Body of pancreas (tissue), 4 donors: ENCODE results near the gene CYP4F2. TPM values are rescaled to one million over a fixed set of nuclear protein-coding genes. Genes with fewer than 3 reads are reported as not detected.

Experiments
- ATAC-seq: fragments of 150-250 bp; one replicate; pipeline ENCODE4 v1.9.1; 2016
- DNase-seq, 4 donors: peaks; one replicate each; pipeline ENCODE4 v3.0.0-alpha.2; 2019
- H3K27ac ChIP-seq, 4 donors: fragments of 200-600 bp; sonication (generic); 1 replicate in 3 of 4; 2 replicates in 1 of 4; pipeline versions ENCODE4 v1.5.1 to v1.6.1; 2016 to 2019; ENCODE audit warnings: mild to moderate bottlenecking in 1 of 4, mixed read lengths in 1 of 4, moderate library complexity in 1 of 4
- H3K27me3 ChIP-seq, 2 donors: fragments of 200-600 bp; sonication (generic); one replicate each; pipeline ENCODE4 v1.6.0; 2016; ENCODE audit warnings: mild to moderate bottlenecking in 1 of 2
- H3K36me3 ChIP-seq, 2 donors: fragments of 200-600 bp; sonication (generic); replicated peaks in 1 of 2; 2 replicates each; pipeline ENCODE4 v1.5.1; 2016; ENCODE audit warnings: low read depth in 2 of 2; ENCODE audit not compliant: insufficient read depth in 1 of 2
- H3K4me1 ChIP-seq: fragments of 200-600 bp; sonication (generic); one replicate; pipeline ENCODE4 v1.6.0; 2016
- H3K4me3 ChIP-seq, 2 donors: fragments of 200-600 bp; sonication (generic); 1 replicate in 1 of 2; 2 replicates in 1 of 2; pipeline ENCODE4 v1.5.1; 2016 to 2019
- H3K9me3 ChIP-seq, 3 donors: fragments of 200-600 bp; sonication (generic); 1 replicate in 2 of 3; 2 replicates in 1 of 3; pipeline ENCODE4 v1.5.1; 2016
- CTCF ChIP-seq, 7 experiments: fragments of 450-650 bp in 4 of 7; fragments of 200-600 bp in 3 of 7; sonication (generic) in 3 of 7; IDR thresholded peaks; one replicate each; pipeline ENCODE4 v1.5.1; 2016 to 2019; ENCODE audit warnings: antibody characterized with exemption in 7 of 7
- POLR2A ChIP-seq, 3 donors: fragments of 450-650 bp; IDR thresholded peaks; one replicate each; pipeline ENCODE4 v1.6.1; 2016; ENCODE audit warnings: antibody characterized with exemption in 3 of 3, mild to moderate bottlenecking in 2 of 3
- WGBS, 2 donors: methylation state at CpG; one replicate each; pipeline ENCODE4 v1.1.5; 2017; 5-methylcytosine and 5-hydroxymethylcytosine counted together
- intact Hi-C: fragments of 100-400 bp; cut with DNase I; formaldehyde crosslinking; loops from one replicate; pipeline ENCODE4 v1.15.1; 2023
- total RNA-seq, 2 donors: library from RNA; depleted of rRNA; stranded (reverse); fragments of >200 nt; gene quantifications; one replicate each; pipeline ENCODE4 v1.1.0, GENCODE V29; 2016

Gene CYP4F2
- total RNA-seq, 2 donors from 2014 or later, result not detected

- intact Hi-C loops, result no loop called here
Measured at GRCh38 chr19:15869873-15870272, 28.0 kb downstream of the CYP4F2 start.

GRCh38 chr19:15869109-15869555 is 28.7 kb downstream of the CYP4F2 start:
- DNase-seq (peak; percentile 32 to 44 (median 39)), ATAC-seq (peak; percentile 77)
- intact Hi-C loops, result no loop called here
- H3K36me3 ChIP-seq, result no peaks in the 10 kb centered on the region
- 3% methylated on average over 3 of the region's 3 CpGs for WGBS, 2 donors
- no peaks in the 10 kb centered on the region for H3K9me3 ChIP-seq
- H3K27ac ChIP-seq, result no peak overlapping the region
- TF ChIP-seq POLR2A (IDR thresholded peaks at IDR 0.05) (no peak), CTCF (IDR thresholded peaks at IDR 0.05) (peak; percentile 11 to 76 (median 63))
- no peaks in the 10 kb centered on the region for H3K27me3 ChIP-seq
- no peaks in the 10 kb centered on the region for H3K4me1 ChIP-seq
- H3K4me3 ChIP-seq, result no peak overlapping the region

More at GRCh38 chr19:15869873-15870272, 28.0 kb downstream of the CYP4F2 start:
- no peaks in the 10 kb centered on the region for H3K9me3 ChIP-seq
- ATAC-seq (no peak), DNase-seq (no peak)
- no peak for TF ChIP-seq POLR2A (IDR thresholded peaks at IDR 0.05)
- no peak for TF ChIP-seq CTCF (IDR thresholded peaks at IDR 0.05)
- H3K27ac ChIP-seq, result no peak overlapping the region
- H3K36me3 ChIP-seq, result no peaks in the 10 kb centered on the region
- no peaks in the 10 kb centered on the region for H3K4me1 ChIP-seq
- H3K27me3 ChIP-seq, result no peaks in the 10 kb centered on the region
- H3K4me3 ChIP-seq, result no peak overlapping the region
- WGBS, 2 donors, result 48 to 52% methylated on average over 9 of the region's 9 CpGs

- intact Hi-C loops, result no loop called here
Measured at GRCh38 chr19:15866636-15867035, 31.2 kb downstream of the CYP4F2 start.

GRCh38 chr19:15864824-15865223 is 33.0 kb downstream of the CYP4F2 start:
- H3K4me1 ChIP-seq, result no peaks in the 10 kb centered on the region
- no peak overlapping the region for H3K27ac ChIP-seq
- DNase-seq (no peak), ATAC-seq (no peak)
- no peak overlapping the region for H3K4me3 ChIP-seq
- no peaks in the 10 kb centered on the region for H3K36me3 ChIP-seq
- peaks cover 0 to 5% of the 10 kb centered on the region in 2 donors for H3K27me3 ChIP-seq
- TF ChIP-seq POLR2A (IDR thresholded peaks at IDR 0.05), result no peak
- intact Hi-C loops, result no loop called here
- no peaks in the 10 kb centered on the region for H3K9me3 ChIP-seq
- WGBS, 2 donors, result 41 to 57% methylated on average over 4 to 5 of the region's 5 CpGs

More at GRCh38 chr19:15866636-15867035, 31.2 kb downstream of the CYP4F2 start:
- Histone ChIP-seq H3K27ac (no peak overlapping the region), H3K4me1 (no peaks in the 10 kb centered on the region), H3K27me3 (no peaks in the 10 kb centered on the region), H3K36me3 (no peaks in the 10 kb centered on the region), H3K4me3 (no peak overlapping the region), H3K9me3 (no peaks in the 10 kb centered on the region)
- 33 to 43% methylated on average over 5 of the region's 5 CpGs for WGBS, 2 donors
- DNase-seq (no peak), ATAC-seq (no peak)
- no peak for TF ChIP-seq POLR2A (IDR thresholded peaks at IDR 0.05)
- no peak for TF ChIP-seq CTCF (IDR thresholded peaks at IDR 0.05)

GRCh38 chr19:15863272-15863671 is 34.6 kb downstream of the CYP4F2 start:
- TF ChIP-seq CTCF (IDR thresholded peaks at IDR 0.05) (no peak), POLR2A (IDR thresholded peaks at IDR 0.05) (no peak)
- ATAC-seq (no peak), DNase-seq (no peak)
- intact Hi-C loops, result no loop called here
- no peak overlapping the region for H3K27ac ChIP-seq
- no peaks in the 10 kb centered on the region for H3K36me3 ChIP-seq
- no peaks in the 10 kb centered on the region for H3K4me1 ChIP-seq
- H3K27me3 ChIP-seq, result peaks cover 0 to 5% of the 10 kb centered on the region in 2 donors
- WGBS, 2 donors, result 49 to 69% methylated on average over 6 to 8 of the region's 8 CpGs
- no peak overlapping the region for H3K4me3 ChIP-seq
- no peaks in the 10 kb centered on the region for H3K9me3 ChIP-seq
